Activated CD4-positive, alpha-beta T cell treated with anti-CD3 and anti-CD28 coated beads, Interleukin-2, amount 50 U/mL, for 48 hours (primary cell): Measurements from ENCODE around the gene IFTAP.
"Not testable (repeated sequence)": the region's sequence is repeated elsewhere in the genome, so short reads cannot be mapped to it uniquely, and the experiment has no call there.

Source experiments
- DNase-seq, 2 experiments: peaks; one replicate each; pipeline ENCODE4 v3.0.0-alpha.2; 2020

Gene IFTAP

DNA sequence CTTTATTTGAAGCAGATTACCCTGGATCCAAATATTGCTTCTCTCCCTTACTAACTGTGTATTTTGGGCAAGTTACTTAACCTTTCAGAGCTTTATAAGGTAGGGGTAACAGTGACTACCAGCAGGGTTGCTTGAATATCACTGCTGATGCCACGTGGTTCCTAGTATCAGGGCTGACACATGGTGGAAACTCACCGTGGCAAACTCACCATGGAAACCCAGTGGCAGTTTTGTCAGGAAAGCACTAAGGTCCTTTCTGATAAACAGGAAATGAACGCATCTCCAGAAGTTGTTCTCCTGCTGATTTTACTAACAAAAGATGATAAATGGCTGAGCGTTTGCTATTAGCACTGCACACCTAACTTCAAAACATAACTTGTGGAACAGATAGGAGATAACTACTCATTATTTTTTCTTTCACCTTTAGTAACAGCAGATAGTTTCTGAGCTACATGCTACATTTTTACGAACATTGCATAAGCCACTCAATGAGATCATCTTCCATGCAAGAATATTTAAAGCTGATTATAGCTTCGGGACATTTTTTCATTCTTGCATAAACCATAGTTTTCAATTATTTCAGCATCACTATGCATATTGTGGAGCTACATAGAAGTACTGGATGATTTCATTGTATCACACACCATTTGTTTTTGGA lies 63.4 kb downstream of the IFTAP start:
- DNase-seq: no peak

DNA sequence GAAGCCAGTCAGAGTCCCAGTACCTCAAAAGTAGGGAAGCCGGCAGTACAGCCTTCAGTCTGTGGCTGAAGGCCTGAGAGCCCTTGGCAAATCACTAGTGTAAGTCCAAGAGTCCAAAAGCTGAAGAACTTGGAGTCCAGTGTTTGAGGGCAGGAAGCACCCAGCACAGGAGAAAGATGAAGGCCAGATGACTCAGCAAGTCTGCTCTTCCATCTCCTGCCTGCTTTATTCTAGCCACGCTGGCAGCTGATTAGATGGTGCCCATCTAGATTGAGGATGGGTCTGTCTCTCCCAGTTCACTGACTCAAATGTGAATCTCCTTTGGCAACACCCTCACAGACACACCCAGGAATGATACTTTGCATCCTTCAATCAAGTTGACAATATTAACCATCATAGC lies 67.1 kb downstream of the IFTAP start:
- not testable (repeated sequence) for DNase-seq

DNA sequence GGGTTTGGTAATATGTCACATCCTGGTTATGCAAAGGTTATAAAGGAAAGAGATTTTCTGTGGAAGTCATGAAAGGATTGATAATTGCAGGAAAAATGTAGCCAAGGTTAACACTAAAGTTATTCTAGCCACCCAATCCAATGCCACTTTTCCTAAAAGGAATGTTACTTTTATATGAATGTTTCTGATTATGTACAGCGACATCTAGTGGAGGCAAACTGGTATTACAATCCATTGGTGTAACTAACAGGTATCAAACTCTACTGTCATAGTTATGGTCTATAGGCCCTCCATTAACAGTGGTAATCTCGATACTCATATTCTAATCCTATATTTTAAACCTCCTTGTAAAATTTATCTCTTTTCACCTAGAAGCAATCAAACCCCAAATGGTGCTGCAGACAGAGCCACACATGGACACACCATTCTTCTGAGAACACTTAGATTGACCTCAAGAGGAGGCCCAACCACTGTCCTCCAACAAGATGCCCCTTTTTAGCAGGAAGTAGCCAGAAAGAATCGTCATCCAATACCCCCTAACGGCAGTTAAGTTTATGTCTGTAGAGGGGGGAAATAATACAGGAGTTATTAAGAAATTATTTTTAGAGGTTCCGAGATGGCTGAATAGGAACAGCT lies 78.6 kb downstream of the IFTAP start:
- no peak for DNase-seq

- DNase-seq: not testable (repeated sequence)
Observed at GRCh38 chr11:36679547-36679946, 85.2 kb downstream of the IFTAP start.

DNA sequence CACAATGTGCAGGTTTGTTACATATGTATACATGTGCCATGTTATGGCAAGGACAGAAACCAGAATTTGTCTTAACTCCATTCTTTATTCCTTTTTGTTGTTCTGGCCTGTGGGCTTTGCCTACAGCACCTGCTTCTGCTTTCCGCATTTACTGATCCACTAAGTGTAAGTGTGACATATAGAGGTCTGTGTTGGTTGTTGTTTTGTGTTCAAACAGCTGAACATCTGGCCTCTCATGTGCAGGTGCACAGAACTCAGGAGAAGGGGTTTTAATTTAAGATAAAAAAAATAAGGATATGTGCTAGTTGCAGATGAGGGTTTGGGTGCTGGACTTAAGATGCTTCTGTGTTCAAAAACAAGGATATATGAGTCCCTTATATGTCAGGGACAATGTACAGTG lies 89.5 kb downstream of the IFTAP start:
- DNase-seq: no peak

GRCh38 chr11:36684840-36685801 lies 90.8 kb downstream of the IFTAP start:
- peak in 1 of 2 experiments; percentile 9 for DNase-seq

GRCh38 chr11:36688132-36688531 lies 93.8 kb downstream of the IFTAP start:
- DNase-seq: no peak

GRCh38 chr11:36688571-36689291 lies 94.4 kb downstream of the IFTAP start:
- DNase-seq: no peak

- no peak for DNase-seq
Observed at GRCh38 chr11:36689442-36689841, 95.1 kb downstream of the IFTAP start.

GRCh38 chr11:36692704-36693103 lies 98.4 kb downstream of the IFTAP start:
- no peak for DNase-seq

GRCh38 chr11:36693139-36693843 lies 99.0 kb downstream of the IFTAP start:
- DNase-seq: no peak

- DNase-seq: no peak
Observed at GRCh38 chr11:36695111-36695510, 100.8 kb downstream of the IFTAP start.

GRCh38 chr11:36695571-36695970 lies 101.3 kb downstream of the IFTAP start:
- DNase-seq: no peak

DNA sequence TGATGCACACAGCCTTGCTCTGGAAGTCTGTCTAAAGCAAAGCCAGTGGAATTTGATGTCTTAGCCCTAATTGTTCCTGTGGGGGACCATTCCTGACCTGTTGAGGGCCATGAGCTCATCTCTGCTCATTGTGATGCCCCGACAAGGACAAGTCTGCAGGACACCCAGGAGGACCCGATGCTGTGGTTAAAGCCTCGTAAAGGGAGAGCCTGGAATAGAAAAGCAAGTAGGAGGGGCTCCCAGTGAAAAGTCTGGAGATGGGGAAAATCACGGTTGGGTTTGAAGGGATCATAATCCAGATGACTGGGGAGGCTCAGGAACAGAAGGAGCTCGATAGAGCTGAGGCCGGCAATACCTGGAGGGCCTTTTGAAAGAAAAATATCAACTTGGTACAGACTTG lies 102.2 kb downstream of the IFTAP start:
- no peak for DNase-seq

- no peak for DNase-seq
Observed at GRCh38 chr11:36699271-36699670, 105.0 kb downstream of the IFTAP start.

- DNase-seq: no peak
Observed at GRCh38 chr11:36700246-36700645, 105.9 kb downstream of the IFTAP start.

DNA sequence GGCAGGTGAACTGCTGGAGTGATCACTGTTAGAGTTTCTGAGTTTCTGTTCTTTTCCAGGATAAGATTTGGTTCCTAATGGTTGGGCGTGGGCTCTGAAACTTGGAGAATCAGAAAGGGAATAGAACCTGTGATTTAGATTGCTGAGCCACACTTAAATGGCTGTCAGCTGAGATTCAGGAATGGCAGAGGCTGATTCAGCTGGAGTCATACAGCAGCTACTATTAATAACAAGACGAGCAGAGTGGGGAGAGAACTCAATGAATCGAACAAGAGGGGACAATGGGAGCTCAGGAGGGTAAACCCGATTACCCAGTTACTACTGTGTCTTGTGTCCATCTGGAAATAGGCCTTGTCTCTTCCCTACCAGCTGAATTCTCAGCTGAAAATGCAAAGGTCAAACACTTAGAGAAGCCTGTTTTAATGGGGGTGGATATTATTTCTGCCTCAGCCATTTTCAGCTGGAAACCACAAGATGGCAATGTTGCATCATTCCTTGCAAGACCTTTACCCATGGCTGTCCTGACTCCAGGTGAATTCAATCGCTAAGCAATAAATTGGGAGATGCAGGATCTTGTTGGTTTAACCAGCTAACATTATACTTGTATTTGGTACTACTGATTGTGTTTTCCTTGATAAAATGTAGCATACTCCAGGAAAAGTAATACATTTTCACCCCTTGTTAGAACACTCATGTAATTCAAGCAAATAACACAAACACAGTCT lies 108.2 kb downstream of the IFTAP start:
- DNase-seq: no peak

DNA sequence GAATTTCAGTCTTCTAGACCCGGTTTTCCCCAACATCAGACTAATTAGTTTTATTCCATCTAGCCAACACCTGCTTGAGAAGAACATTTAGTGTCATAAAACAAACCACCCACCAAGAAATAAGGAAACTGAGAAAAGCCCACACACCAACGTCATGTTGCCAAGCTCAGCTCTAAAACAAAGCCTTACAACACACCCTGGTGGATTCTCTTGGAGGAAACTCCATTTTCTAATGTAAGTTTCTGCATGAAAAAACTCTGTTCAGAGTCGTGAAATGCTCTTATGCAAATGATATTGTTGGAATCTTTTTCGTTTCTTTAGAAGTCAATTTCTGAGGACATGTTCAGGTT lies 108.7 kb downstream of the IFTAP start:
- DNase-seq: no peak
